Fibroblast of the aortic adventitia (primary cell): ENCODE results near the gene C1orf159. TPM values are rescaled to one million over a fixed set of nuclear protein-coding genes. Genes with fewer than 3 reads are reported as not detected.

ENCODE experiments used
- DNase-seq: peaks from one replicate; pipeline ENCODE4 v3.0.0-alpha.2; 2010; ENCODE audit warnings: low read depth
- H3K4me3 ChIP-seq: 2 replicates; pipeline ENCODE4 v1.5.1; 2011; ENCODE audit warnings: low read depth, mild to moderate bottlenecking, control low read depth, low read length, moderate library complexity
- total RNA-seq: library from RNA; depleted of rRNA; stranded (reverse); fragments of >200 nt; gene quantifications from 2 replicates; pipeline ENCODE4 v1.2.3, GENCODE V29; 2012; ENCODE audit warnings: low replicate concordance
- TF ChIP-seq, protein P1 (sequence below): IDR thresholded peaks from 2 replicates; pipeline ENCODE4 v1.5.1; 2011; ENCODE audit warnings: mild to moderate bottlenecking, low read length, control low read depth, inconsistent platforms; ENCODE audit not compliant: insufficient read depth

Gene C1orf159
- total RNA-seq, 1 donor, result 7.7 TPM

DNA sequence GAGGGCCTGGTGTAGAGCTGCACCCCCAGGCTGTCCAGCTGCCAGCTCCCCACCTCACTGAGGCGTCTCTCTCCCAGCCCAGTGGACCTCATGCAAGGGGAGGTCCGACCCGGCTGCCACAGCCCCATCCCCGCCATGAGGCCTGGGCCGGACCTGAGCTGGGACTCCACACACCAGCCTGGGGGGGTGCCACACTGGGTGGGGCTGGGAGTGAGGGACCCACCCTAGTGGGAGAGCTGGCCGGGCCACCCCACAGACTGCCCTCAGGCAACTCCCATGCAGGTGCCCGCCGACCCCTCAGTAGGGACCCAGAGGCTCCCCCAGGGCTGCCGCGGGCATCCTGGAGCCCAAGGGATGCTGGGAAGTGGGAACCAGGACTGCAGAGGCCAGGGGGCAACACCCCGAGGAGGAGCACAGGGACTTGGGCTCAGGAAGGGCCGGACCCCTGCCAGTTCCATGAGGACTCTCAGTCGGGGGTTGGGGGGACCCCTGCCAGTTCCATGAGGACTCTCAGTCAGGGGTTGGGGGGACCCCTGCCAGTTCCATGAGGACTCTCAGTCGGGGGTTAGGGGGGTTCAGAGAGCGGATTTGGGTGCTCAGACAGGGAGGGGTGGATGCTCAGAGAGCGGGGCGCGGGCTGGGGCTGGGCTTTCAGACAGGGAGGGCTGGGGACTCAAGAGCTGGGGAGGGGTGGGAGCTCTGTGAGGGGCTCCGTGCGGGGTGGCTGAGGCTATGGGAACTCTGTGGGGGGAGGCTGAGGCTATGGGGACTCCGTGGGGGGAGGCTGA lies 40.5 kb downstream of the C1orf159 start:
- DNase-seq, result no peak
- no peak overlapping the region for H3K4me3 ChIP-seq
- TF ChIP-seq, protein P1, sequence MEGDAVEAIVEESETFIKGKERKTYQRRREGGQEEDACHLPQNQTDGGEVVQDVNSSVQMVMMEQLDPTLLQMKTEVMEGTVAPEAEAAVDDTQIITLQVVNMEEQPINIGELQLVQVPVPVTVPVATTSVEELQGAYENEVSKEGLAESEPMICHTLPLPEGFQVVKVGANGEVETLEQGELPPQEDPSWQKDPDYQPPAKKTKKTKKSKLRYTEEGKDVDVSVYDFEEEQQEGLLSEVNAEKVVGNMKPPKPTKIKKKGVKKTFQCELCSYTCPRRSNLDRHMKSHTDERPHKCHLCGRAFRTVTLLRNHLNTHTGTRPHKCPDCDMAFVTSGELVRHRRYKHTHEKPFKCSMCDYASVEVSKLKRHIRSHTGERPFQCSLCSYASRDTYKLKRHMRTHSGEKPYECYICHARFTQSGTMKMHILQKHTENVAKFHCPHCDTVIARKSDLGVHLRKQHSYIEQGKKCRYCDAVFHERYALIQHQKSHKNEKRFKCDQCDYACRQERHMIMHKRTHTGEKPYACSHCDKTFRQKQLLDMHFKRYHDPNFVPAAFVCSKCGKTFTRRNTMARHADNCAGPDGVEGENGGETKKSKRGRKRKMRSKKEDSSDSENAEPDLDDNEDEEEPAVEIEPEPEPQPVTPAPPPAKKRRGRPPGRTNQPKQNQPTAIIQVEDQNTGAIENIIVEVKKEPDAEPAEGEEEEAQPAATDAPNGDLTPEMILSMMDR, result no peak

DNA sequence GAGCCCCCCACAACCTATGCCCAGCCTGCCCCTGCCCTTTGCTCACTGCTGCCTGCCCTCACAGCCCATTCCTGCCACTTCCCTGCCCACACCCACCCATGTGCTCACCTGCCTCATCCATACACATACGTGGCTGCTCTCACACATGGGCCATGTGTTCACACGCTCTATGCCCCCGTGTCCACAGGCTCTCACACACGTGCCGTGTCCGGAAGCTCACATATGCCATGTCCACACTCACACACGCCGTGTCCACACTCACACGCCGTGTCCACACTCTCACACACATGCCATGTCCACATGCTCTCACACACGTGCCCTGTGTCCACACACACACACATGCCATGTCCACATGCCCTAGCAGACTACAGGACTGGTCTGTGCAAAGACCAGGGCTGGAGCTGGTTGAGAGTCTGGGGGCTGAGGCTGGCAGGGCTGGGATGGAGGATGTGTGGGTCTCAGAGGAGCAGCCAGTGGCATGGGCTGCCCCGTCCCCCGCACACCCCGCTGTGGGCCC lies 41.2 kb downstream of the C1orf159 start:
- TF ChIP-seq, protein P1, result no peak
- H3K4me3 ChIP-seq, result no peak overlapping the region
- no peak for DNase-seq

DNA sequence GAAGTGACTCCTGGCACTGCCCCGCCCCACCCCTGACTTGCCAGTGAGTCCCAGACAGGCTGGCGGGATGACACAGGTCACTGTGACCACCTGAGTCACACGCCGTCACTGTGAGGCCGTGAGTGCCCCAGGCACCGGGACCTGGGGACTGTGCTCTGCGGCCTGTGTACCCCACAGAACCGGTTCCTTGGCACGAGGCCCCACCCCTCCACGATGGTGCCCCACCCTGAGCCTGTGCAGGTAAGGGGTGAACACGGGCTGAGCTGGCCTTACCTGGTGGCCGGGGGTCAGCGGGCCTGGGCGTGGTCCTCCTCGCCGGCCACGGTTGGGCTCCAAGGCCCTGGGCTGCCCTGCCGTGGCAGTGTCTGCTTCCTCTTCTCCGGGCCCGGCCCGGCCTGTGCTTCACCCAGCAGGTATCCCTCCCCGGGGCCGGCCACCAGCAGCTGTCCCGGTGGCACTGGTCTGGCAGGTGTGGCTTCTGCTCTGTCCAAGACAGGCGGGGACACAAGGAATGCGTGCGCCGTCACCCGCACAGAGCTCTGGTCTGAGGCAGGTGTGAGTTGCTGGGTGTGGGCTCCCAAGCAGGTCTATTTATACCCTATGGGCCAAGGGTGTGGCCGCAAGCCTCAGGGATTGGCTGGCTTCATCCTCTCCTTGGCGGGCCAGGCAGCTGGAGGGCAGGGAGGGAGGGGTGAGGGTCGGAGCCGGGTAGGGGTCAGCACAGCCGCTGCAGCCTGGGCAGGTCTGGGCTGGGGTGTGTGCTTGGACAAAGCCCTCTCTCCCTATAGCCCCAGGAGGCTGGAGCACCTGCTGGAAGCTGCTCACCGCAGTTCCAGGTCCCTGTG lies 41.9 kb downstream of the C1orf159 start, which contains the start of gene RNF223:
TSS of gene RNF223 (minus strand) at position 564 of the 845 bp plus-strand sequence. CDS start 1,740 bp downstream, outside the sequence.
- TF ChIP-seq, protein P1, result no peak
- no peak for DNase-seq
- H3K4me3 ChIP-seq, result no peak within 1 kb of the TSS

DNA sequence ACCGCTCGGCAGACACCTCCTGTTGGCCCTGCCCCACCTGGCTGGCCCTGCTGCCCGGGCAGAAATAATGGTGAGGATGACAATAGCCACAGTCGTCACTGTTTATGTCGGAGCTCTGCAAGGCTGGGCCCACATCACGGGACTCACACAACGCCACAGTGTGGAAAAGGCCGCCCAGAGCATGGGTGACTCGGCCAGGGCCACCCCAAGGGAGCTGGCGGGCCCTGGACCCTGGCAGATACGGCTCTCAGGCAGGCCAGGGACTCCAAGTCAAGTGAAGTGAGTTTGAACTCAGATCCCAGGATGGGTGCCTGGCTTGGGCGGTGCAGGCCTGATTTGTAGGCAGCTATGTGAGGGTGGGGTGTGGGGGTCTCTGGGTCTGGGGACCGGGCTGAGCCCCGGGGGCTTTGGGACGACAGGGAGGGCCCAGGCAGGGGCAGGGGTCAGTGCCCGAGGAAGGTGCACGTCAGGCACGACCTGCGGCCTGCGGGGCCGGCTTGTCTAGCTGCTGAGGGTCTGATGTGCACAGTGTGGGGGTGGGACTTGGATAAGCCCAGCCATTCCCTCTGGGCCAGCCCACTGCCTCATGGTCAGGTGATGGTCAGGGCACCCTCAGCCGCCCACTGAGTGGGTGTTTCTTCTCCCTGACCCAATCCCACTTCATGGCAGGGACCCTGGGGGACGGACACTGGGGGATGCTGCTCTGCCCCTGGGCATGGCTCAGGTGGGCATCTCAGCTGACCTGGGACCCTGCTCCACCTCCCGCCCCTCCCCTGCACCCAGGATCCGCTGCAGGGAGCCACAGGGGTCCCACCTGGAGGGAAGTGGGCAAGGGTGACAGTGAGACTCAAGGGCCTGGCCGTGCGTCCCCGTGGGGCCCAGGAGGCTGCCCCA lies 42.8 kb downstream of the C1orf159 start:
- no peak overlapping the region for H3K4me3 ChIP-seq
- no peak for DNase-seq
- TF ChIP-seq, protein P1, result no peak

DNA sequence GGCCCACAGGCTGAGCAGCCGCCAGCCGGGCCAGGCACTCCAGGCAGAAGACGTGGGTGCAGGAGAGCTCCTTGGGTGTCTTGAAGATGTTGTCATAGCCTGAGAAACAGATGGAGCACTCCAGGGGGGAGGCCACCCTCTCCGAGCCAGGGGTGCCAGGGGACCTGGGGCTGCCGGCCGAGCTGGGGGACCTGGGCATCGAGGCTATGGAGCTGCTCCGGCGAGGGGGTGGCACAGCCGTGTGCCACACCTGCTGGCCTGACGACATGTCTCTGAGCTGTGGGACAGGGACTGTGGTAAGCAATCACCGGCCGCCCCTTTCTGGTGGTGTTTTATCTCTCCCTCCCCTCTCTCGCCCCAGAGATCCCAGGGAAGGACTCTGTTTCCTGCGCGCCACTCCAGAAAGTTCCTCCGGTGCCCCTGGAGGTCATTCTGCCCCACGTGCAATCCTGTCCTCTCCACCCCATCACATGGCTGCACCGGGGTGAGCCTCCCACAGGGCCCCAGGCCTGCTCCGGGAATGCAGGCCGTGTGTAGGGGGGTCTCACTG lies 43.5 kb downstream of the C1orf159 start:
- DNase-seq, result no peak
- no peak overlapping the region for H3K4me3 ChIP-seq
- TF ChIP-seq, protein P1, result no peak
